SJCRH30 (cell line): Measurements from ENCODE around the gene SMPDL3B. TPM values are rescaled to one million over a fixed set of nuclear protein-coding genes. Genes with fewer than 3 reads are reported as not detected.
"Not testable (repeated sequence)": the region's sequence is repeated elsewhere in the genome, so short reads cannot be mapped to it uniquely, and the experiment has no call there.

Source experiments
- DNase-seq, 2 experiments: peaks; one replicate each; pipeline ENCODE4 v3.0.0-alpha.2; 2015 to 2020
- H3K27ac ChIP-seq: fragments of 250-450 bp; sonication (Bioruptor Pico); 2 replicates; pipeline ENCODE4 v1.5.1; 2020; ENCODE audit warnings: mild to moderate bottlenecking, moderate library complexity
- H3K27me3 ChIP-seq: fragments of 250-450 bp; sonication (Bioruptor Pico); 2 replicates; pipeline ENCODE4 v1.5.1; 2020; ENCODE audit warnings: mild to moderate bottlenecking, moderate library complexity
- H3K36me3 ChIP-seq: fragments of 250-450 bp; sonication (Bioruptor Pico); 2 replicates; pipeline ENCODE4 v1.5.1; 2020; ENCODE audit warnings: mild to moderate bottlenecking, moderate library complexity
- H3K4me1 ChIP-seq: fragments of 250-450 bp; sonication (Bioruptor Pico); 2 replicates; pipeline ENCODE4 v1.5.1; 2020; ENCODE audit warnings: mild to moderate bottlenecking, moderate library complexity
- H3K4me3 ChIP-seq: fragments of 250-450 bp; sonication (Bioruptor Pico); 2 replicates; pipeline ENCODE4 v1.5.1; 2020; ENCODE audit warnings: mild to moderate bottlenecking, moderate library complexity
- H3K9me3 ChIP-seq: fragments of 250-450 bp; sonication (Bioruptor Pico); replicated peaks from 2 replicates; pipeline ENCODE4 v1.5.1; 2020; ENCODE audit warnings: mild to moderate bottlenecking, moderate library complexity
- total RNA-seq: library from RNA; depleted of rRNA; stranded (reverse); fragments of >200 nt; shearing (Covaris generic); gene quantifications from 2 replicates; pipeline ENCODE4 v1.2.3, GENCODE V29; 2014; rRNA removed

SMPDL3B gene
- total RNA-seq, 1 experiment from 2014 or later = 0.16 TPM

- Histone ChIP-seq H3K27ac (no peak overlapping the region), H3K36me3 (peaks cover 23% of the 10 kb centered on the region), H3K4me3 (no peak overlapping the region), H3K9me3 (no peaks in the 10 kb centered on the region), H3K27me3 (no peaks in the 10 kb centered on the region), H3K4me1 (no peaks in the 10 kb centered on the region)
- DNase-seq = no peak
Observed at GRCh38 chr1:28002600-28002999, 67.8 kb downstream of the SMPDL3B start.

DNA sequence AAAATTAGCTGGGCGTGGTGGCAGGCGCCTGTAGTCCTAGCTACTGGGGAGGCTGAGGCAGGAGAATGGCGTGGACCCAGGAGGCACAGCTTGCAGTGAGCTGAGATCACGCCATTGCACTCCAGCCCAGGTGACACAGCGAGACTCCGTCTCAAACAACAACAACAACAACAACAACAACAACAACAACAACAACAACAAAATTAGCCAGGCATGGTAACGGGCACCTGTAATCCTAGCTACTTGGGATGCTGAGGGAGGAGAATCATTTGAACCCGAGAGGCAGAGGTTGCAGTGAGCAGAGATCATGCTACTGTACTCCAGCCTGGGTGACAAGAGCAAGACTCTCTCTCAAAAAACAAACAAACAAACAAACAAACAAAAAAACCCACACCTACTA is 68.3 kb downstream of the SMPDL3B start:
- H3K4me1 ChIP-seq, H3K27me3 ChIP-seq, H3K27ac ChIP-seq, H3K9me3 ChIP-seq, H3K4me3 ChIP-seq, DNase-seq: not testable (repeated sequence)
- H3K36me3 ChIP-seq = peaks cover 20% of the 10 kb centered on the region

Other genes starting within 250 kb of the SMPDL3B start
- 8.4 and 13.0 TPM in 2 replicates for gene FAM76A, start 209.0 kb upstream of the SMPDL3B start, total RNA-seq
- gene STX12, start 161.8 kb upstream of the SMPDL3B start, total RNA-seq = 28.1 and 30.9 TPM in 2 replicates
- 81.7 and 84.5 TPM in 2 replicates for gene PPP1R8, start 104.2 kb upstream of the SMPDL3B start, total RNA-seq
- gene THEMIS2, start 62.5 kb upstream of the SMPDL3B start, total RNA-seq = 13.4 and 13.7 TPM in 2 replicates
- gene RPA2, start 20.4 kb upstream of the SMPDL3B start, total RNA-seq = 175 and 202 TPM in 2 replicates
- not detected in 2 replicates for gene XKR8, start 25.0 kb downstream of the SMPDL3B start, total RNA-seq
- gene EYA3, start 153.6 kb downstream of the SMPDL3B start, total RNA-seq = 37.6 and 40.0 TPM in 2 replicates
- 0.04 TPM in 1 of 2 replicates, not detected in the other for gene PTAFR, start 241.7 kb downstream of the SMPDL3B start, total RNA-seq